Measurements from ENCODE around the gene GSS.
A peak's percentile ranks its signal among the peaks of the same experiment; 100 is the strongest.

The GSS gene

GRCh38 chr20:34955231-34956040, at the start of gene GSS, which contains the start of gene MYH7B:
TSS of gene GSS (minus strand) at chr20:34955806. CDS start at chr20:34951852, 3,954 bp downstream.
TSS of gene MYH7B (plus strand) at chr20:34955868. CDS start at chr20:34978006, 22,138 bp downstream.
- DNase-seq (ENCODE audit: low read depth, low spot score): peak; percentile 92

GRCh38 chr20:35004749-35005462, 49.3 kb upstream of the GSS start:
- no peak for DNase-seq (ENCODE audit: low read depth, low spot score)

DNA sequence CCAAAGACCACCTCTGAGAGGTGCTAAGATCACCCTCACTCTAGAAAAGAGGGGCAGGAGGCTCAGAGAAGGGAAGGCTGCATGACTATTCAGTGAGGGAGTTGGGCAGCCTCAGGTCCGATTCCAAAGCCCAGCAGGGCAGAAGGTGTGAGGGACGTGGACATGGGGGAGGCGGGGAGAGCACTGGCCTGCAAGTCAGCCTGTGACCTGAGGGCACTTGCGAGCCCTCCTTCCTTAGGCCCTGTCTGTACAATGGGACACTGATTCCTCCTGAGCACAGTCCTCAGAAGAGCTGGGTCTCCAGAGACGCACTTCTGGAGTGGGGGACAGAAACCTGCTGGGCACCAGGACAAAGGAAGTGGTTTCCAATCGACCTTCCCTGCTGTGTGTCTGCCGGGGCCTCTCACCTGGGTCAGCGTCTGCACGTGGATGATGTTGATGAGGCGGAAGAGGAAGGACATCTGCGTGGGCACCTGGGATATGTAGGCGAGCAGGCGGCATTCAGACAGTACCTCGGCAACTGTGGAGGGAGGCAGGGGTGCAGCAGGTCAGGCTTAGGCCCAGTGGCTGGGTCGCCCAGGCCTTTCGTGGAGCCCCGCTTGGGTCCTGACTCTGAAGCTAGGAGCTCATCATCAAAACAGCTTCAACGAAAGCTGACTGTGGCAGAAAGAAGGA, 48.6 kb upstream of the GSS start:
- DNase-seq (ENCODE audit: low read depth, low spot score): no peak

DNA sequence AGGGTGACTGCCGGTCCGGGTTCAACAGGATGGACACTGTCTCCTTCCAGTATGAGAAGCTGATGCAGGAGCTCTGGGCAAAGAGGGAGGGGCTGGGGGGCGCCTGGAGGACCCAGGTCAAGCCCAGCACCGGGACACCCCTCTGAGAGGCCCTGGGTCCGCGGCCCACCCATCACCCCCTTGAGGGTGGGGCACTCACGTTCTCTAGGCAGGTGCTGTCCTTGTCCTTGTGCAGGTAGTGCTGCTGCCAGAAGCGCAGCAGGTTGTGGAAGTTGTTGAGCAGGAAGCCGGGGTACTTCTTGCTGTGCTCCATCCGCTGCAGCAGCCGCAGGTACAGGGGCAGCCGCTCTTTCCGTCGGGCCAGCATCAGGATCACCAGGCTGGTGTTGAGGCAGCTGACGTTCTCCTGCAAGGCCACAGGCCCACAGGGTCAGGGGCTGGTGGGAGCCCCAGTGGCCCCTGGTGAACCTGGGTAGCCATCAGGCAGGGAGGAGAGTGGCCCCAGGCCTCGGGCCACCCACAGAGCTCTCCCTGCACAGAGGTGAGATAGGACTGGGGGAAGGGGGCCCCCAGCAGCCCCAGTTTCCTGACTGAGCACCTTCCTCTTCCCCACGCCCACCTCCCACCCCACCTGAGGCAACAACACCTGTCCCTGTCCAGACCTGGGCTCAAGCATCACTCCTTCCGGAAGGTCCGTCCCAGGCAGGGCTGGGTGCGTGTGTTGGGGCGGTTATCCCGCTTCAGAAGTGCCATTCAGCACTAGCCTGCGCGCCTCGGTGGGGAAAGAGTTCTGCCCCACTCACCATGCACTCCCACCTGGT, 47.8 kb upstream of the GSS start:
- DNase-seq (ENCODE audit: low read depth, low spot score): no peak

- no peak for DNase-seq (ENCODE audit: low read depth, low spot score)
Observed at GRCh38 chr20:35002426-35003210, 47.0 kb upstream of the GSS start.

DNA sequence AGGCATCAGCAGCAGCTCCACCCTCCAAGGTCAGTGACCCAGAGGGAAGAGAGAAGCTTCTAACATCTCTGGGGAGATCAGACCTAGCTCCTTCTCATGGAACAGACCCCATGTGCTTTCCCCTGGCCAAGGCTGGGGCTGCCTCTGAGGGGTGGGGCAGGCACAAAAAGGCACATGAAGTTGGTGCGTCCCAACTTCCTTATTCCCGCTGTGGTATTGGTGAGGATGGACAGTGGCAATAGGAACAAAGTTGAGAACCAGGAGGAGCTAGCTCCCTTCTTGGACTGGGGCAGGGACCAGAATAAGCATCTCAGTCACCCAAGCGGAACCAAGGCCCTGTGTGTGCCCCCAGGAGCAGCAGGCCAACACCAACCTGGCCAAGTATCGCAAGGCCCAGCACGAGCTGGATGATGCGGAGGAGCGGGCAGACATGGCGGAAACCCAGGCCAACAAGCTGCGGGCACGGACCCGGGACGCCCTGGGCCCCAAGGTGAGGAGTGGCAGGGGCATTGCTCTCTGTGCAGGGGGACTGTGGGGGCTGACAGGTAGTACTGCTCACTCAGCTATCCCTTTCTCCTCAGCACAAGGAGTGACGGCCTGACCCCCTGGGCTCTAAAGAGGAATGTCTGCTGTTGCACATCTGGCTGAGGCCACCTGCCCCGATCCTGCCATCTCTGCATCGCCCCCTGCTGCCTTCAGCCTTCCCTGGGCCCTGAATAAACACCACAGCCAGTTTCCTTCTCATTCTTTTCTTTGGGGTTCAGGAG, 46.2 kb upstream of the GSS start:
- DNase-seq (ENCODE audit: low read depth, low spot score): no peak

DNA sequence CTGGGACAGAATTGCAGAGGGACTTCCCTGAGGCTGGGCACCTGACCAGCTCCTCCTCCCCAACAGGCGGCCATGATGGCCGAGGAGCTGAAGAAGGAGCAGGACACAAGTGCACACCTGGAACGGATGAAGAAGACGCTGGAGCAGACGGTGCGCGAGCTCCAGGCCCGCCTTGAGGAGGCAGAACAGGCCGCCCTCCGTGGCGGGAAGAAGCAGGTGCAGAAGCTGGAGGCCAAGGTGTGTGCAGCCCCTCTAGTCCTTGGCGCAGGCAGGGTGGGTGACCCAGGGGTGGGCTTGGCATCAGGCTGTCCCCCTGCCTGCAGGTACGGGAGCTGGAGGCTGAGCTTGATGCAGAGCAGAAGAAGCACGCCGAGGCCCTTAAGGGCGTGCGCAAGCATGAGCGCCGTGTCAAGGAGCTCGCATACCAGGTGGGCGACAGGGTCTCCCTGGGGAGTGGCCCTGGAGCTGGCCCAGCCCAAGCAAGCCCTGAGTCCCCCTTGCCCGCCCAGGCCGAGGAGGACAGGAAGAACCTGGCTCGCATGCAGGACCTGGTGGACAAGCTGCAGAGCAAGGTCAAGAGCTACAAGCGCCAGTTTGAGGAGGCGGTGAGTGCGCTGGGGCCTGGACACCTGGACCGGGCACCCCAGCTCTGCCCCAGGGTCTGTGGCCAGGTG, 45.5 kb upstream of the GSS start:
- no peak for DNase-seq (ENCODE audit: low read depth, low spot score)

GRCh38 chr20:35000311-35000921, 44.8 kb upstream of the GSS start:
- DNase-seq (ENCODE audit: low read depth, low spot score): no peak

GRCh38 chr20:34999782-35000181, 44.2 kb upstream of the GSS start:
- no peak for DNase-seq (ENCODE audit: low read depth, low spot score)

- DNase-seq (ENCODE audit: low read depth, low spot score): no peak
Observed at GRCh38 chr20:34999021-34999451, 43.4 kb upstream of the GSS start.

DNA sequence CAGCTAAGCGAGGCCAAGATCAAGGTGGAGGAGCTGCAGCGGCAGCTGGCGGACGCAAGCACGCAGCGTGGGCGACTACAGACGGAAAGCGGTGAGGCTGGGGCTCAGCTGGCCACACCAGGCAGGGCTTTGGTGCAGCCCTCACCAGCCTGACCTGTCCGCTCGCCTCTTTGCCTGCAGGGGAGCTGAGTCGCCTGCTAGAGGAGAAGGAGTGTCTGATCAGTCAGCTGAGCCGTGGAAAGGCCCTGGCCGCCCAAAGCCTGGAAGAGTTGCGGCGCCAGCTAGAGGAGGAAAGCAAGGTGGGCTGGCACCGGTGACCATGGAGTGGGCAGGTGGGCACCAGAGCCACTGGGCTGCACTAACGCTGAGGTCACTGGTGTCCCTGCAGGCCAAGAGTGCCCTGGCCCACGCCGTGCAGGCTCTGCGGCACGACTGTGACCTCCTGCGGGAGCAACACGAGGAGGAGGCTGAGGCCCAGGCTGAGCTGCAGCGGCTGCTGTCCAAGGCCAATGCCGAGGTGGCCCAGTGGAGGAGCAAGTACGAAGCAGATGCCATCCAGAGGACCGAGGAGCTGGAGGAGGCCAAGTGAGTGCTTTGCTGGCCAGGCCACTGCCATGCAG, 42.8 kb upstream of the GSS start:
- DNase-seq (ENCODE audit: low read depth, low spot score): no peak

DNA sequence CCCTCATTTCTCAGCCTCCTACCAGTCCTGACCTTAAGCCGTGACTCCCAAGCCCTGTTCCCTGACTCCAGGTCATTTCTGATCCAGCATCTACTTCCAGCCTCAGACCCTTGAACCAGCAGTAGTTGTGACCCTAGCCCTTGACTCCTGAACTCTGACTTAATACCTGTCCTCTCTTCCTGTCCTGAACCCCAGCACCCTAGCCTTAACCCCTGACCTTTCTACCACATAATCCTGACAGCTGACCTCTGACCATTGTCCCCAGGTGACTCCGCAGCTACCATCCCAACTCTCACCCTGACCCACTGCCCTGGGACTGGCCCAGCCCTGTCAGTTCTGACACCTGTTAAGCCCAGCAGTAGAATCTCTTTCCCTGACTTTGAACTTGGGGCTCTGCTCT, 42.2 kb upstream of the GSS start:
- no peak for DNase-seq (ENCODE audit: low read depth, low spot score)

DNA sequence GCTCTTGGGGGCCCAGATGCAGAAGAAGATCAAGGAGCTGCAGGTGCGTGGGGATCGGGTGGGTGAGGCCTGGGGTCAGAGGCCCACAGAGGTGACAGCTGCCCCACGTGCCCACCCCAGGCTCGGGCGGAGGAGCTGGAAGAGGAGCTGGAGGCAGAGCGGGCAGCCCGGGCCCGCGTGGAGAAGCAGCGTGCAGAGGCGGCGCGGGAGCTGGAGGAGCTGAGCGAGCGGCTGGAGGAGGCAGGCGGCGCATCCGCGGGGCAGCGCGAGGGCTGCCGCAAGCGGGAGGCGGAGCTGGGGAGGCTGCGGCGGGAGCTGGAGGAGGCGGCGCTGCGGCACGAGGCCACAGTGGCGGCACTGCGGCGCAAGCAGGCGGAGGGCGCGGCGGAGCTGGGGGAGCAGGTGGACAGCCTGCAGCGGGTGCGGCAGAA, 41.5 kb upstream of the GSS start:
- DNase-seq (ENCODE audit: low read depth, low spot score): no peak

DNA sequence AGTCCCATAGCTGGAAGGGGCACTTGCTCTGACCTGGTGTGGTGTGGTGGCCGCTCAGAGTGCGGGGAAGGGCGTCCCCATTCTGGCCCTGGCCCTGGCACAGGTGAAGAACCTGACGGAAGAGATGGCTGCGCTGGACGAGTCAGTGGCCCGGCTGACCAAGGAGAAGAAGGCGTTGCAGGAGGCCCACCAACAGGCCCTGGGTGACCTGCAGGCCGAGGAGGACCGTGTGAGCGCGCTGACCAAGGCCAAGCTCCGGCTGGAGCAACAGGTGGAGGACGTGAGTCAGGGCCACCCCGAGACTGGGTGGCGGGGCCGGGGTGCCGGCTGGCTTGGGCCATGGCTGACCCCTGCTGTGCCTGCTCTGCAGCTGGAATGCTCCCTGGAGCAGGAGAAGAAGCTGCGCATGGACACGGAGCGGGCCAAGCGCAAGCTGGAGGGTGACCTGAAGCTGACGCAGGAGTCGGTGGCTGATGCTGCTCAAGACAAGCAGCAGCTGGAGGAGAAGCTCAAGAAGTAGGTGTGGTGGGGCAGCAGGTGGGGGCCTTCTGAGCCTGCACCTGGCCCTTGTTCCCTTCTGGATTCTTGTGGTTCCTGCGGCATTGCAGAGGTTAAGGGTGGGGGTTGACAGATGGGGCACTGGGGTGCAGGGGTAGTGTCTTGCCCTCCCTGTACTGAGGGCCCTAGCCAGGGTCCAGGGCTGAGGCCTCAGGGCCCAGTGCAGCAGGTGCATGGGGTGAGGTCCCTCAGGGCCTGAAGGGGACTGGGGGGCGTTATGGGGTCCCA, 40.8 kb upstream of the GSS start:
- DNase-seq (ENCODE audit: low read depth, low spot score): no peak

GRCh38 chr20:34995696-34996095, 40.1 kb upstream of the GSS start:
- DNase-seq (ENCODE audit: low read depth, low spot score): no peak

GRCh38 chr20:34995192-34995591, 39.6 kb upstream of the GSS start:
- DNase-seq (ENCODE audit: low read depth, low spot score): no peak

GRCh38 chr20:34994509-34995131, 39.0 kb upstream of the GSS start:
- DNase-seq (ENCODE audit: low read depth, low spot score): no peak

Data from smooth muscle cell of the brain vasculature (primary cell).